WTC11 (cell line): ENCODE data around the gene TAX1BP3.

Experiments
- CREM ChIP-seq: sonication (generic); formaldehyde crosslinking; IDR thresholded peaks from 2 replicates; pipeline ENCODE4 v1.8.1; 2022; ENCODE audit warnings: mild to moderate bottlenecking, missing genetic modification reagents, moderate library complexity
- ELF4 ChIP-seq: sonication (generic); formaldehyde crosslinking; IDR thresholded peaks from 2 replicates; pipeline ENCODE4 v1.8.1; 2022; ENCODE audit warnings: low read depth, mild to moderate bottlenecking, moderate library complexity, missing genetic modification reagents
- FOXJ3 ChIP-seq: sonication (generic); formaldehyde crosslinking; IDR thresholded peaks from 2 replicates; pipeline ENCODE4 v1.9.0; 2021; ENCODE audit warnings: missing genetic modification reagents, mild to moderate bottlenecking, borderline replicate concordance
- NR1H2 ChIP-seq: sonication (generic); formaldehyde crosslinking; IDR thresholded peaks from 2 replicates; pipeline ENCODE4 v1.9.0; 2021; ENCODE audit warnings: mild to moderate bottlenecking, moderate library complexity, missing genetic modification reagents
- TEAD4 ChIP-seq: sonication (generic); formaldehyde crosslinking; IDR thresholded peaks from 2 replicates; pipeline ENCODE4 v1.8.0; 2022; ENCODE audit warnings: mild to moderate bottlenecking, missing genetic modification reagents
- ZNF138 ChIP-seq: sonication (generic); formaldehyde crosslinking; conservative IDR thresholded peaks from 2 replicates; pipeline ENCODE4 v1.8.1; 2022; ENCODE audit warnings: mild to moderate bottlenecking, moderate library complexity, missing genetic modification reagents
- ZNF423 ChIP-seq: fragments of 250-450 bp; sonication (Bioruptor Pico); IDR thresholded peaks from 2 replicates; pipeline ENCODE4 v2.1.2; 2022; ENCODE audit warnings: mild to moderate bottlenecking, moderate library complexity
- TF ChIP-seq, protein P1 (sequence below): fragments of 200-600 bp; IDR thresholded peaks from 2 replicates; pipeline ENCODE4 v1.8.0; 2022; ENCODE audit warnings: antibody characterized with exemption
- TF ChIP-seq, protein P2 (sequence below): sonication (generic); formaldehyde crosslinking; IDR thresholded peaks from 2 replicates; pipeline ENCODE4 v1.8.1; 2022; ENCODE audit warnings: missing genetic modification reagents, borderline replicate concordance
- TF ChIP-seq, protein P3 (sequence below): sonication (generic); formaldehyde crosslinking; IDR thresholded peaks from 2 replicates; pipeline ENCODE4 v1.8.1; 2022; ENCODE audit warnings: low read depth, mild to moderate bottlenecking, moderate library complexity, missing genetic modification reagents, borderline replicate concordance

DNA sequence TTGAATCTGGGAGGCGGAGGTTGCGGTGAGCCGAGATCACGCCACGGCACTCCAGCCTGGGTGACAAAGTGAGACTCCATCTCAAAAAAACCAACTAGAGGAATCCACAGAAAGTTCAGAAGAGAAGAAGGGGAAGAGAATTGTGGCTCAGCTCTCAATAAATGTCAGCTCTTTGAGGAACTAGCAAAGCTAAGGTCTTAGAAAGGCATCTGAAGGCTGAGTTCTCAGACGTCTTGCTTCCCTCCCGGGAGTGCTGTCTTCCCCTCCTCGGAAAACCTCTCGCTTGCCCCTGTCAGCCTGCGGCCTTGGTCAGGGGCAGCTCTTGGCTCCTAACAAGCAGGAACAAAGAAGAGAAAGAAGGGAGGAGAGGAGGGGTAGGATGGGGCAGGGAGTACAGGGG lies 37.6 kb downstream of the TAX1BP3 start:
- TF ChIP-seq, protein P1, sequence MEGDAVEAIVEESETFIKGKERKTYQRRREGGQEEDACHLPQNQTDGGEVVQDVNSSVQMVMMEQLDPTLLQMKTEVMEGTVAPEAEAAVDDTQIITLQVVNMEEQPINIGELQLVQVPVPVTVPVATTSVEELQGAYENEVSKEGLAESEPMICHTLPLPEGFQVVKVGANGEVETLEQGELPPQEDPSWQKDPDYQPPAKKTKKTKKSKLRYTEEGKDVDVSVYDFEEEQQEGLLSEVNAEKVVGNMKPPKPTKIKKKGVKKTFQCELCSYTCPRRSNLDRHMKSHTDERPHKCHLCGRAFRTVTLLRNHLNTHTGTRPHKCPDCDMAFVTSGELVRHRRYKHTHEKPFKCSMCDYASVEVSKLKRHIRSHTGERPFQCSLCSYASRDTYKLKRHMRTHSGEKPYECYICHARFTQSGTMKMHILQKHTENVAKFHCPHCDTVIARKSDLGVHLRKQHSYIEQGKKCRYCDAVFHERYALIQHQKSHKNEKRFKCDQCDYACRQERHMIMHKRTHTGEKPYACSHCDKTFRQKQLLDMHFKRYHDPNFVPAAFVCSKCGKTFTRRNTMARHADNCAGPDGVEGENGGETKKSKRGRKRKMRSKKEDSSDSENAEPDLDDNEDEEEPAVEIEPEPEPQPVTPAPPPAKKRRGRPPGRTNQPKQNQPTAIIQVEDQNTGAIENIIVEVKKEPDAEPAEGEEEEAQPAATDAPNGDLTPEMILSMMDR, result no peak
- TF ChIP-seq FOXJ3 (CRISPR knock-in tag) (no peak), NR1H2 (CRISPR knock-in tag) (no peak), CREM (CRISPR knock-in tag) (no peak), TEAD4 (no peak), ZNF138 (CRISPR knock-in tag) (no peak), ELF4 (CRISPR knock-in tag) (no peak), ZNF423 (CRISPR knock-in tag) (no peak)
- TF ChIP-seq, protein P2, sequence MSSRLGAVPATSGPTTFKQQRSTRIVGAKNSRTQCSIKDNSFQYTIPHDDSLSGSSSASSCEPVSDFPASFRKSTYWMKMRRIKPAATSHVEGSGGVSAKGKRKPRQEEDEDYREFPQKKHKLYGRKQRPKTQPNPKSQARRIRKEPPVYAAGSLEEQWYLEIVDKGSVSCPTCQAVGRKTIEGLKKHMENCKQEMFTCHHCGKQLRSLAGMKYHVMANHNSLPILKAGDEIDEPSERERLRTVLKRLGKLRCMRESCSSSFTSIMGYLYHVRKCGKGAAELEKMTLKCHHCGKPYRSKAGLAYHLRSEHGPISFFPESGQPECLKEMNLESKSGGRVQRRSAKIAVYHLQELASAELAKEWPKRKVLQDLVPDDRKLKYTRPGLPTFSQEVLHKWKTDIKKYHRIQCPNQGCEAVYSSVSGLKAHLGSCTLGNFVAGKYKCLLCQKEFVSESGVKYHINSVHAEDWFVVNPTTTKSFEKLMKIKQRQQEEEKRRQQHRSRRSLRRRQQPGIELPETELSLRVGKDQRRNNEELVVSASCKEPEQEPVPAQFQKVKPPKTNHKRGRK (CRISPR knock-in tag), result no peak
- TF ChIP-seq, protein P3, sequence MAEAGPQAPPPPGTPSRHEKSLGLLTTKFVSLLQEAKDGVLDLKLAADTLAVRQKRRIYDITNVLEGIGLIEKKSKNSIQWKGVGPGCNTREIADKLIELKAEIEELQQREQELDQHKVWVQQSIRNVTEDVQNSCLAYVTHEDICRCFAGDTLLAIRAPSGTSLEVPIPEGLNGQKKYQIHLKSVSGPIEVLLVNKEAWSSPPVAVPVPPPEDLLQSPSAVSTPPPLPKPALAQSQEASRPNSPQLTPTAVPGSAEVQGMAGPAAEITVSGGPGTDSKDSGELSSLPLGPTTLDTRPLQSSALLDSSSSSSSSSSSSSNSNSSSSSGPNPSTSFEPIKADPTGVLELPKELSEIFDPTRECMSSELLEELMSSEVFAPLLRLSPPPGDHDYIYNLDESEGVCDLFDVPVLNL (CRISPR knock-in tag), result no peak
